Urinary bladder (tissue), 4 donors: Measurements from ENCODE around the gene SIGLEC7. TPM values are rescaled to one million over a fixed set of nuclear protein-coding genes. Genes with fewer than 3 reads are reported as not detected.
"Not testable (repeated sequence)": the region's sequence is repeated elsewhere in the genome, so short reads cannot be mapped to it uniquely, and the experiment has no call there.

Experiments
- DNase-seq: peaks from one replicate; pipeline ENCODE4 v3.0.0-alpha.2; 2015; ENCODE audit errors: extremely low spot score
- H3K27ac ChIP-seq: one replicate; pipeline ENCODE4 v1.5.1; 2013; ENCODE audit warnings: low read depth, mild to moderate bottlenecking, moderate library complexity
- H3K36me3 ChIP-seq: one replicate; pipeline ENCODE4 v1.6.1; 2013; ENCODE audit warnings: mild to moderate bottlenecking, moderate library complexity; ENCODE audit not compliant: insufficient read depth
- H3K4me1 ChIP-seq: one replicate; pipeline ENCODE4 v1.6.1; 2013; ENCODE audit warnings: mild to moderate bottlenecking, moderate library complexity; ENCODE audit not compliant: insufficient read depth
- H3K4me3 ChIP-seq: one replicate; pipeline ENCODE4 v1.5.1; 2013; ENCODE audit warnings: low read depth, low read length
- WGBS: extraction: QIAGEN DNeasy Blood & Tissue Kit; methylation state at CpG from one replicate; pipeline ENCODE4 v1.1.7; 2013; 5-methylcytosine and 5-hydroxymethylcytosine counted together
- polyA plus RNA-seq: library from polyadenylated mRNA; stranded (reverse); fragments of 200-250 nt; gene quantifications from one replicate; pipeline ENCODE4 v1.2.3, GENCODE V29; 2013
- total RNA-seq: library from RNA; depleted of rRNA; stranded (reverse); fragments of >200 nt; gene quantifications from one replicate; pipeline ENCODE4 v1.2.3, GENCODE V29; 2014
- donor health status: healthy with polysubstance abuse.
- donor health status: healthy.

SIGLEC7 gene
- total and polyA plus RNA-seq, 2 donors = 0.85 to 3.4 TPM

GRCh38 chr19:51137792-51138425, 4.2 kb upstream of the SIGLEC7 start:
- no peak for DNase-seq
- H3K27ac ChIP-seq = no peak overlapping the region
- 78% methylated on average over 9 of the region's 9 CpGs for WGBS

GRCh38 chr19:51138549-51138979, 3.5 kb upstream of the SIGLEC7 start:
- no peak for DNase-seq
- H3K27ac ChIP-seq = no peak overlapping the region
- WGBS = 47% methylated on average over 6 of the region's 6 CpGs
- no peak overlapping the region for H3K4me3 ChIP-seq
- H3K36me3 ChIP-seq = no peaks in the 10 kb centered on the region
- no peaks in the 10 kb centered on the region for H3K4me1 ChIP-seq

More at GRCh38 chr19:51137792-51138425, 4.2 kb upstream of the SIGLEC7 start:
- Histone ChIP-seq H3K4me3 (no peak overlapping the region), H3K4me1 (no peaks in the 10 kb centered on the region), H3K36me3 (no peaks in the 10 kb centered on the region)

- H3K36me3 ChIP-seq = no peaks in the 10 kb centered on the region
- no peak overlapping the region for H3K27ac ChIP-seq
- H3K4me3 ChIP-seq = no peak overlapping the region
- DNase-seq = no peak
- 62% methylated on average over 4 of the region's 4 CpGs for WGBS
- no peaks in the 10 kb centered on the region for H3K4me1 ChIP-seq
Observed at GRCh38 chr19:51139299-51140014, 2.6 kb upstream of the SIGLEC7 start.

GRCh38 chr19:51140441-51140840, 1.7 kb upstream of the SIGLEC7 start:
- Histone ChIP-seq H3K36me3 (no peaks in the 10 kb centered on the region), H3K4me3 (no peak overlapping the region), H3K27ac (no peak overlapping the region), H3K4me1 (no peaks in the 10 kb centered on the region)
- WGBS = 30% methylated on average over 6 of the region's 6 CpGs
- DNase-seq = no peak

GRCh38 chr19:51141181-51141580, 920 bp upstream of the SIGLEC7 start:
- Histone ChIP-seq H3K36me3 (no peaks in the 10 kb centered on the region), H3K4me3 (no peak overlapping the region), H3K4me1 (no peaks in the 10 kb centered on the region), H3K27ac (no peak overlapping the region)
- no peak for DNase-seq
- 79% methylated on average over 6 of the region's 6 CpGs for WGBS

GRCh38 chr19:51142809-51143475, 841 bp downstream of the SIGLEC7 start:
- 70% methylated on average over 15 of the region's 15 CpGs for WGBS
- not testable (repeated sequence) for H3K36me3 ChIP-seq, H3K4me3 ChIP-seq, H3K27ac ChIP-seq, H3K4me1 ChIP-seq, DNase-seq

- WGBS = 74% methylated on average over 5 of the region's 5 CpGs
- no peak overlapping the region for H3K4me3 ChIP-seq
Observed at GRCh38 chr19:51143486-51143885, 1.4 kb downstream of the SIGLEC7 start.

GRCh38 chr19:51144482-51145045, 2.5 kb downstream of the SIGLEC7 start:
- H3K36me3 ChIP-seq = no peaks in the 10 kb centered on the region
- no peak overlapping the region for H3K4me3 ChIP-seq
- 79% methylated on average over 11 of the region's 11 CpGs for WGBS
- no peak for DNase-seq
- H3K27ac ChIP-seq = no peak overlapping the region
- H3K4me1 ChIP-seq = no peaks in the 10 kb centered on the region

More at GRCh38 chr19:51143486-51143885, 1.4 kb downstream of the SIGLEC7 start:
- Histone ChIP-seq H3K4me1 (no peaks in the 10 kb centered on the region), H3K27ac (no peak overlapping the region), H3K36me3 (no peaks in the 10 kb centered on the region)
- no peak for DNase-seq

- 56% methylated on average over 4 of the region's 4 CpGs for WGBS
- Histone ChIP-seq H3K4me3 (no peak overlapping the region), H3K27ac (no peak overlapping the region), H3K4me1 (no peaks in the 10 kb centered on the region), H3K36me3 (no peaks in the 10 kb centered on the region)
- no peak for DNase-seq
Observed at GRCh38 chr19:51145916-51146493, 3.9 kb downstream of the SIGLEC7 start.

- H3K27ac ChIP-seq = no peak overlapping the region
- WGBS = 86% methylated on average over 7 of the region's 7 CpGs
- no peaks in the 10 kb centered on the region for H3K4me1 ChIP-seq
- no peaks in the 10 kb centered on the region for H3K36me3 ChIP-seq
- no peak overlapping the region for H3K4me3 ChIP-seq
- DNase-seq = no peak
Observed at GRCh38 chr19:51146751-51147150, 4.7 kb downstream of the SIGLEC7 start.

- H3K4me3 ChIP-seq = no peak overlapping the region
- DNase-seq = no peak
- H3K27ac ChIP-seq = no peak overlapping the region
- H3K36me3 ChIP-seq = no peaks in the 10 kb centered on the region
- H3K4me1 ChIP-seq = no peaks in the 10 kb centered on the region
- 11% methylated on average over 1 of the region's 1 CpG for WGBS
Observed at GRCh38 chr19:51147663-51148062, 5.6 kb downstream of the SIGLEC7 start.

GRCh38 chr19:51148580-51148979, 6.5 kb downstream of the SIGLEC7 start:
- Histone ChIP-seq H3K4me1 (no peaks in the 10 kb centered on the region), H3K27ac (no peak overlapping the region), H3K4me3 (no peak overlapping the region), H3K36me3 (no peaks in the 10 kb centered on the region)
- DNase-seq = no peak
- WGBS = 78% methylated on average over 3 of the region's 3 CpGs

GRCh38 chr19:51150627-51151026, 8.5 kb downstream of the SIGLEC7 start:
- no peak for DNase-seq

More at GRCh38 chr19:51150627-51151026, 8.5 kb downstream of the SIGLEC7 start:
- Histone ChIP-seq H3K4me1 (no peaks in the 10 kb centered on the region), H3K4me3 (no peak overlapping the region), H3K27ac (no peak overlapping the region), H3K36me3 (no peaks in the 10 kb centered on the region)
- WGBS = 56% methylated on average over 3 of the region's 3 CpGs
